GM12891 (cell line): ENCODE results near the gene MAPK8IP1.

Source experiments
- PAX5 ChIP-seq: IDR thresholded peaks from 2 replicates; pipeline ENCODE4 v1.6.1; 2011; ENCODE audit warnings: low read length, moderate library complexity, mild to moderate bottlenecking; ENCODE audit not compliant: insufficient read depth, severe bottlenecking
- POLR2A ChIP-seq: IDR thresholded peaks from 2 replicates; pipeline ENCODE4 v1.6.1; 2011; ENCODE audit warnings: low read depth, low read length, control low read depth
- POLR2AphosphoS5 ChIP-seq: IDR thresholded peaks from 2 replicates; pipeline ENCODE4 v1.6.1; 2011; ENCODE audit warnings: low read depth, low read length, control low read depth
- POU2F2 ChIP-seq: IDR thresholded peaks from 2 replicates; pipeline ENCODE4 v1.6.1; 2011; ENCODE audit warnings: low read depth, mild to moderate bottlenecking, control low read depth, low read length, moderate library complexity
- SPI1 ChIP-seq: IDR thresholded peaks from 2 replicates; pipeline ENCODE4 v1.6.1; 2011; ENCODE audit warnings: low read depth, low read length, control low read depth
- TAF1 ChIP-seq: IDR thresholded peaks from 2 replicates; pipeline ENCODE4 v1.6.1; 2011; ENCODE audit warnings: low read depth, low read length, control low read depth

GRCh38 chr11:45877221-45877620, 8.2 kb upstream of the MAPK8IP1 start:
- no peak for TF ChIP-seq POLR2AphosphoS5
- TF ChIP-seq SPI1, result no peak
- TF ChIP-seq POLR2A, result no peak
- no peak for TF ChIP-seq PAX5
- no peak for TF ChIP-seq TAF1
- TF ChIP-seq POU2F2, result no peak
